Prostate gland (tissue), 2 donors: ENCODE results near the gene FMN1.
"Not testable (repeated sequence)": the region's sequence is repeated elsewhere in the genome, so short reads cannot be mapped to it uniquely, and the experiment has no call there.

ENCODE experiments used
- POLR2A ChIP-seq: fragments of 450-650 bp; IDR thresholded peaks from one replicate; pipeline ENCODE4 v1.6.1; 2016; ENCODE audit warnings: antibody characterized with exemption, mild to moderate bottlenecking
- POLR2AphosphoS5 ChIP-seq: sonication (generic); formaldehyde crosslinking; IDR thresholded peaks from one replicate; pipeline ENCODE4 v1.6.1; 2017; ENCODE audit warnings: antibody characterized with exemption
- TF ChIP-seq, protein P1 (sequence below), 4 experiments: fragments of 200-600 bp in 2 of 4; fragments of 450-650 bp in 2 of 4; sonication (generic) in 2 of 4; IDR thresholded peaks; 1 replicate in 3 of 4; 2 replicates in 1 of 4; pipeline ENCODE4 v1.5.1; 2016 to 2019; ENCODE audit warnings: antibody characterized with exemption in 4 of 4, mild to moderate bottlenecking in 2 of 4, moderate library complexity in 2 of 4

DNA sequence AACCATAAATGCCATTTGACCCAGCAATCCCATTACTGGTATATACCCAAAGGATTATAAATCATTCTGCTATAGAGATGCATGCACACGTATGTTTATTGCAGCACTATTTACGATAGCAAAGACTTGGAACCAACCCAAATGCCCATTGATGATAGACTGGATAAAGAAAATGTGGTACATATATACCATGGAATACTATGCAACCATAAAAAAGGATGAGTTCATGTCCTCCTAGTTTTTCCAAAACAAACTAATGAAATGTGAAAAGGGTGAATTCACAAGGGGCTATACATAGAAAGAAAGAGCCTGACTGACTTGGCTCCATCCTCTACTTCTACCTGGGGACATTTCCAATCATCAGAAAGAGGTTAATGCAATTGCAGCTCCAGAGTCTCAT lies 347.8 kb downstream of the FMN1 start:
- TF ChIP-seq POLR2A, POLR2AphosphoS5: not testable (repeated sequence)
- TF ChIP-seq, protein P1, sequence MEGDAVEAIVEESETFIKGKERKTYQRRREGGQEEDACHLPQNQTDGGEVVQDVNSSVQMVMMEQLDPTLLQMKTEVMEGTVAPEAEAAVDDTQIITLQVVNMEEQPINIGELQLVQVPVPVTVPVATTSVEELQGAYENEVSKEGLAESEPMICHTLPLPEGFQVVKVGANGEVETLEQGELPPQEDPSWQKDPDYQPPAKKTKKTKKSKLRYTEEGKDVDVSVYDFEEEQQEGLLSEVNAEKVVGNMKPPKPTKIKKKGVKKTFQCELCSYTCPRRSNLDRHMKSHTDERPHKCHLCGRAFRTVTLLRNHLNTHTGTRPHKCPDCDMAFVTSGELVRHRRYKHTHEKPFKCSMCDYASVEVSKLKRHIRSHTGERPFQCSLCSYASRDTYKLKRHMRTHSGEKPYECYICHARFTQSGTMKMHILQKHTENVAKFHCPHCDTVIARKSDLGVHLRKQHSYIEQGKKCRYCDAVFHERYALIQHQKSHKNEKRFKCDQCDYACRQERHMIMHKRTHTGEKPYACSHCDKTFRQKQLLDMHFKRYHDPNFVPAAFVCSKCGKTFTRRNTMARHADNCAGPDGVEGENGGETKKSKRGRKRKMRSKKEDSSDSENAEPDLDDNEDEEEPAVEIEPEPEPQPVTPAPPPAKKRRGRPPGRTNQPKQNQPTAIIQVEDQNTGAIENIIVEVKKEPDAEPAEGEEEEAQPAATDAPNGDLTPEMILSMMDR (IDR thresholded peaks at IDR 0.05): not testable (repeated sequence)
